HepG2 (cell line): Measurements from ENCODE around the gene BIRC7. TPM values are rescaled to one million over a fixed set of nuclear protein-coding genes. Genes with fewer than 3 reads are reported as not detected.
A peak's percentile ranks its signal among the peaks of the same experiment; 100 is the strongest.

Source experiments
- ARHGAP35 ChIP-seq: sonication (generic); formaldehyde crosslinking; IDR thresholded peaks from 2 replicates; pipeline ENCODE4 v1.9.0; 2022; ENCODE audit warnings: mild to moderate bottlenecking, inconsistent platforms, moderate library complexity, missing genetic modification reagents, borderline replicate concordance
- ARNT ChIP-seq: fragments of 450-650 bp; IDR thresholded peaks from 2 replicates; pipeline ENCODE4 v1.6.1; 2017
- CAMTA2 ChIP-seq: sonication (generic); formaldehyde crosslinking; IDR thresholded peaks from 2 replicates; pipeline ENCODE4 v1.4.0; 2020; ENCODE audit warnings: mild to moderate bottlenecking, missing genetic modification reagents, borderline replicate concordance
- CHD2 ChIP-seq: IDR thresholded peaks from 2 replicates; pipeline ENCODE4 v1.6.1; 2011; ENCODE audit warnings: low read depth, low read length, improper control_type of control experiment
- CTCF ChIP-seq: sonication (generic); formaldehyde crosslinking; IDR thresholded peaks from 2 replicates; pipeline ENCODE4 v1.5.0; 2020; ENCODE audit warnings: mild to moderate bottlenecking, missing genetic modification reagents, moderate library complexity
- KDM2A ChIP-seq: sonication (generic); formaldehyde crosslinking; IDR thresholded peaks from 2 replicates; pipeline ENCODE4 v1.4.0; 2020; ENCODE audit warnings: low read depth, missing genetic modification reagents, borderline replicate concordance
- KDM6A ChIP-seq: IDR thresholded peaks from 2 replicates; pipeline ENCODE4 v1.6.1; 2016; ENCODE audit warnings: low read depth
- MAFG ChIP-seq: sonication (generic); formaldehyde crosslinking; IDR thresholded peaks from 2 replicates; pipeline ENCODE4 v1.5.1; 2020; ENCODE audit warnings: mild to moderate bottlenecking, missing genetic modification reagents
- PCBP1 ChIP-seq: fragments of 200-400 bp; formaldehyde crosslinking; IDR thresholded peaks from 2 replicates; pipeline ENCODE4 v1.6.1; 2017; ENCODE audit warnings: mild to moderate bottlenecking, low read depth, low read length, borderline replicate concordance
- RARA ChIP-seq: IDR thresholded peaks from 2 replicates; pipeline ENCODE4 v1.6.1; 2016; ENCODE audit warnings: missing genetic modification reagents, missing compliant biosample characterization
- RXRB ChIP-seq: IDR thresholded peaks from 2 replicates; pipeline ENCODE4 v1.6.1; 2016; ENCODE audit warnings: borderline replicate concordance, missing genetic modification reagents, missing compliant biosample characterization
- STAG1 ChIP-seq: sonication (generic); formaldehyde crosslinking; IDR thresholded peaks from 2 replicates; pipeline ENCODE4 v1.4.0; 2020; ENCODE audit warnings: missing genetic modification reagents
- TBX3 ChIP-seq: fragments of 450-650 bp; IDR thresholded peaks from 2 replicates; pipeline ENCODE4 v1.6.1; 2017; ENCODE audit warnings: antibody characterized with exemption, mild to moderate bottlenecking, inconsistent platforms, borderline replicate concordance
- YY1 ChIP-seq: IDR thresholded peaks from 2 replicates; pipeline ENCODE4 v1.6.1; 2011; ENCODE audit warnings: low read length, low read depth, moderate library complexity, mild to moderate bottlenecking; ENCODE audit not compliant: insufficient read depth, insufficient replicate concordance
- ZBTB1 ChIP-seq: sonication (generic); formaldehyde crosslinking; IDR thresholded peaks from 2 replicates; pipeline ENCODE4 v1.4.0; 2020; ENCODE audit warnings: missing genetic modification reagents, borderline replicate concordance
- ZNF205 ChIP-seq: IDR thresholded peaks from 2 replicates; pipeline ENCODE4 v1.6.1; 2018; ENCODE audit warnings: missing biosample characterization, missing genetic modification reagents
- ZNF225 ChIP-seq: sonication (generic); formaldehyde crosslinking; IDR thresholded peaks from 2 replicates; pipeline ENCODE4 v1.4.0; 2020; ENCODE audit warnings: mild to moderate bottlenecking, missing genetic modification reagents
- ZNF530 ChIP-seq: sonication (generic); formaldehyde crosslinking; IDR thresholded peaks from 2 replicates; pipeline ENCODE4 v1.5.0; 2020; ENCODE audit warnings: low read depth, mild to moderate bottlenecking, missing genetic modification reagents
- ZNF543 ChIP-seq: sonication (generic); formaldehyde crosslinking; IDR thresholded peaks from 2 replicates; pipeline ENCODE4 v1.4.0; 2020; ENCODE audit warnings: mild to moderate bottlenecking, missing genetic modification reagents
- ZZZ3 ChIP-seq: sonication (generic); formaldehyde crosslinking; IDR thresholded peaks from 2 replicates; pipeline ENCODE4 v1.4.0; 2020; ENCODE audit warnings: missing genetic modification reagents, mild to moderate bottlenecking, borderline replicate concordance
- polyA plus RNA-seq, 8 experiments: library from polyadenylated mRNA; depleted of rRNA in 3 of 8; stranded (reverse) in 7 of 8; unstranded in 1 of 8; fragments of >200 nt; fragmentation: Illumina TruSeq in 4 of 8; extraction: Trizol in 4 of 8; gene quantifications; 2 replicates each; pipeline versions ENCODE4 v1.2.1 to v1.2.3, GENCODE V29; 2011 to 2016; ENCODE audit warnings: low read depth in 4 of 8, missing spikeins in 1 of 8, mixed read lengths in 1 of 8; ENCODE audit not compliant: insufficient read depth in 1 of 8
- total RNA-seq, 5 experiments: library from RNA; depleted of rRNA; stranded (reverse); fragments of >200 nt; fragmentation: Illumina TruSeq; extraction: Trizol; gene quantifications; 2 replicates each; pipeline ENCODE4 v1.2.3, GENCODE V29; 2016; ENCODE audit warnings: low read depth in 1 of 5
- TF ChIP-seq, protein P1 (sequence below): sonication (generic); formaldehyde crosslinking; IDR thresholded peaks from 2 replicates; pipeline ENCODE4 v1.4.0; 2020; ENCODE audit warnings: missing genetic modification reagents
- TF ChIP-seq, protein P2 (sequence below): sonication (generic); formaldehyde crosslinking; conservative IDR thresholded peaks from 2 replicates; pipeline ENCODE4 v1.4.0; 2020; ENCODE audit warnings: missing genetic modification reagents
- TF ChIP-seq, protein P3 (sequence below): sonication (generic); formaldehyde crosslinking; IDR thresholded peaks from 2 replicates; pipeline ENCODE4 v1.4.0; 2020; ENCODE audit warnings: mild to moderate bottlenecking, missing genetic modification reagents

The BIRC7 gene
- total and polyA plus RNA-seq, 2 of the 13 experiments (the other 11 are each of a cell fraction or from before 2014, with no cell fraction given), result 0.27 to 5.1 TPM

DNA sequence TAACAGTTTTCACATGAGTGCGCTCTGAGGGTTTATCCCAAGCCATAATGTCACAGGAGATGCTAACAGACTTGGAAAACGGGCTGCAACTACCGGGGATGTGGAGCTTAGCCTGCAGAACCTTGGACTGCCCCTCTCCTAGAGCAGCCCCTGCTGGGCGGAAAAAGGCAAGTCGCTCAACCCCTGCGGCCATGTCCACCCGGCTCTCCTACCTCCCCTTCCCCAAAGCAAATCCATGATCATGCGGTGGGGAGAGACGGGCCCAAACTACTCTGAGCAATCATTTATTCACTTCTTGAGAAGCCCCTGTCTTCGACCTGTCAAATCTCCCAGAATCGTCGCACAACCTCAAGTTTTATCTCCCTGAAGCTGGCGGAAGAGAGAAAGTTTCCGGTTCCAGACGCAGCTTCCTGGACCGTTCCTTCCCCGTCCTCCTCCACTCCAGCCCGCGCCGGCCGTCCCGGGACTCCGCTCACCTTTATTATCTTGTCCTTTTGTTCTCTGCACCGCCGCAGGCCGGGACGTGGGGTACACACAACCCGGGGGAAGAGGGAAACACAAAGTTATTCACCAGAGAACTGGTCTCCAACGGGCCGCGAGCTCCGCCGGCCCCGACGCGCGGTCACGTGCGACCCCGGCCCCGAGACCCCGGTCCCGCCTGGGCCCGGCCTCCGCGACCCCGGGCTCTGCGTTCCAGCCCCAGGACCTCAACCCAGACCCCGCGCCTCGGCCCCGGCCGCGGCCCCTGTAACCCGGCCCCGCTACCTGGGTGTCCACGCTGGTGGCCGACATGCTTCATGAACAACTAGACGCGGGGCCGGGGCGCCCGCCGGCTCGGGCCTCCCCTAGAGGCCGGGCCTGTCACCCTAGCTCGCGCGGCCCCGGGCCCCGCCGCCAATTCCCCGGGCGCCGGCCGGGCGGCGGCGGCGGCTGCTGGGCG is 20.3 kb upstream of the BIRC7 start (continued):
- TF ChIP-seq CAMTA2 (CRISPR knock-in tag), result no peak
- no peak for TF ChIP-seq TBX3
- TF ChIP-seq ZNF530 (CRISPR knock-in tag), result no peak
- TF ChIP-seq, protein P1, sequence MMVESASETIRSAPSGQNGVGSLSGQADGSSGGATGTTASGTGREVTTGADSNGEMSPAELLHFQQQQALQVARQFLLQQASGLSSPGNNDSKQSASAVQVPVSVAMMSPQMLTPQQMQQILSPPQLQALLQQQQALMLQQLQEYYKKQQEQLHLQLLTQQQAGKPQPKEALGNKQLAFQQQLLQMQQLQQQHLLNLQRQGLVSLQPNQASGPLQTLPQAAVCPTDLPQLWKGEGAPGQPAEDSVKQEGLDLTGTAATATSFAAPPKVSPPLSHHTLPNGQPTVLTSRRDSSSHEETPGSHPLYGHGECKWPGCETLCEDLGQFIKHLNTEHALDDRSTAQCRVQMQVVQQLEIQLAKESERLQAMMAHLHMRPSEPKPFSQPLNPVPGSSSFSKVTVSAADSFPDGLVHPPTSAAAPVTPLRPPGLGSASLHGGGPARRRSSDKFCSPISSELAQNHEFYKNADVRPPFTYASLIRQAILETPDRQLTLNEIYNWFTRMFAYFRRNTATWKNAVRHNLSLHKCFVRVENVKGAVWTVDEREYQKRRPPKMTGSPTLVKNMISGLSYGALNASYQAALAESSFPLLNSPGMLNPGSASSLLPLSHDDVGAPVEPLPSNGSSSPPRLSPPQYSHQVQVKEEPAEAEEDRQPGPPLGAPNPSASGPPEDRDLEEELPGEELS (CRISPR knock-in tag), result peak; percentile 11; the same call in 1 of the 2 replicates
- no peak for TF ChIP-seq ZZZ3
- TF ChIP-seq CTCF (CRISPR knock-in tag), result peak; percentile 90
- no peak for TF ChIP-seq ARNT
- TF ChIP-seq RARA (CRISPR knock-in tag), result no peak
- TF ChIP-seq, protein P2, sequence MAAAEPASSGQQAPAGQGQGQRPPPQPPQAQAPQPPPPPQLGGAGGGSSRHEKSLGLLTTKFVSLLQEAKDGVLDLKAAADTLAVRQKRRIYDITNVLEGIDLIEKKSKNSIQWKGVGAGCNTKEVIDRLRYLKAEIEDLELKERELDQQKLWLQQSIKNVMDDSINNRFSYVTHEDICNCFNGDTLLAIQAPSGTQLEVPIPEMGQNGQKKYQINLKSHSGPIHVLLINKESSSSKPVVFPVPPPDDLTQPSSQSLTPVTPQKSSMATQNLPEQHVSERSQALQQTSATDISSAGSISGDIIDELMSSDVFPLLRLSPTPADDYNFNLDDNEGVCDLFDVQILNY (CRISPR knock-in tag), result no peak; the same call in 1 of the 2 replicates
- 0 out of 2 replicates have a peak, but pooled peaks have one; percentile 20 for TF ChIP-seq ZNF205 (CRISPR knock-in tag)
- no peak; the same call in 1 of the 2 replicates for TF ChIP-seq ZNF543 (CRISPR knock-in tag)
- TF ChIP-seq YY1, result peak; percentile 78
- no peak for TF ChIP-seq CHD2
- TF ChIP-seq, protein P3, sequence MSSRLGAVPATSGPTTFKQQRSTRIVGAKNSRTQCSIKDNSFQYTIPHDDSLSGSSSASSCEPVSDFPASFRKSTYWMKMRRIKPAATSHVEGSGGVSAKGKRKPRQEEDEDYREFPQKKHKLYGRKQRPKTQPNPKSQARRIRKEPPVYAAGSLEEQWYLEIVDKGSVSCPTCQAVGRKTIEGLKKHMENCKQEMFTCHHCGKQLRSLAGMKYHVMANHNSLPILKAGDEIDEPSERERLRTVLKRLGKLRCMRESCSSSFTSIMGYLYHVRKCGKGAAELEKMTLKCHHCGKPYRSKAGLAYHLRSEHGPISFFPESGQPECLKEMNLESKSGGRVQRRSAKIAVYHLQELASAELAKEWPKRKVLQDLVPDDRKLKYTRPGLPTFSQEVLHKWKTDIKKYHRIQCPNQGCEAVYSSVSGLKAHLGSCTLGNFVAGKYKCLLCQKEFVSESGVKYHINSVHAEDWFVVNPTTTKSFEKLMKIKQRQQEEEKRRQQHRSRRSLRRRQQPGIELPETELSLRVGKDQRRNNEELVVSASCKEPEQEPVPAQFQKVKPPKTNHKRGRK (CRISPR knock-in tag), result no peak
- TF ChIP-seq KDM2A, result peak; percentile 69; the same call in 1 of the 2 replicates
- no peak for TF ChIP-seq KDM6A (CRISPR knock-in tag)
- TF ChIP-seq ZNF225, result no peak
- TF ChIP-seq PCBP1, result no peak
- peak; percentile 63 for TF ChIP-seq STAG1 (CRISPR knock-in tag)
- no peak; the same call in 1 of the 2 replicates for TF ChIP-seq RXRB
- no peak for TF ChIP-seq ARHGAP35 (CRISPR knock-in tag)
- TF ChIP-seq MAFG (CRISPR knock-in tag), result no peak
- TF ChIP-seq ZBTB1 (CRISPR knock-in tag), result no peak
